WTC11 (cell line): ENCODE data around the gene ANKRD13C. TPM values are rescaled to one million over a fixed set of nuclear protein-coding genes. Genes with fewer than 3 reads are reported as not detected.

Experiments
- ATAC-seq: fragments of 200-7000 bp; cut with Tn5 transposase; 2 replicates; pipeline ENCODE4 v1.10.0; 2021; ENCODE audit warnings: mild to moderate bottlenecking, moderate library complexity
- CTCF ChIA-PET: fragments of 300-600 bp; sonication (Branson Sonifier 250); formaldehyde crosslinking; loops from one replicate; lab custom pipeline; 2021; ENCODE audit warnings: antibody characterized with exemption; lab: Charles Lee
- POLR2A ChIA-PET: fragments of 350-600 bp; sonication (Branson Sonifier 250); formaldehyde crosslinking; loops from one replicate; lab custom pipeline; 2021; ENCODE audit warnings: antibody characterized with exemption; lab: Charles Lee
- DNase-seq: peaks from one replicate; pipeline ENCODE4 v3.0.0; 2021; ENCODE audit warnings: low spot score
- H3K27ac Mint-ChIP-seq: 2 replicates; pipeline ENCODE4 v1.8.0; 2021; ENCODE audit warnings: mixed read lengths
- H3K27me3 Mint-ChIP-seq: 2 replicates; pipeline ENCODE4 v1.8.0; 2021; ENCODE audit warnings: low read depth, mild to moderate bottlenecking, moderate library complexity, mixed read lengths
- H3K36me3 Mint-ChIP-seq: 2 replicates; pipeline ENCODE4 v1.8.0; 2021; ENCODE audit warnings: mixed read lengths
- H3K4me1 Mint-ChIP-seq: 2 replicates; pipeline ENCODE4 v1.8.0; 2022; ENCODE audit warnings: mixed read lengths
- H3K4me3 Mint-ChIP-seq: 2 replicates; pipeline ENCODE4 v1.8.0; 2021; ENCODE audit warnings: mild to moderate bottlenecking, moderate library complexity, mixed read lengths
- H3K9me3 Mint-ChIP-seq: 2 replicates; pipeline ENCODE4 v1.8.0; 2021; ENCODE audit warnings: mixed read lengths
- ATF1 ChIP-seq: sonication (generic); formaldehyde crosslinking; IDR thresholded peaks from 2 replicates; pipeline ENCODE4 v1.8.1; 2023; ENCODE audit warnings: mild to moderate bottlenecking, moderate library complexity, missing genetic modification reagents
- CDX4 ChIP-seq: fragments of 250-450 bp; sonication (Bioruptor Pico); IDR thresholded peaks from 2 replicates; pipeline ENCODE4 v1.9.0; 2021; ENCODE audit warnings: moderate library complexity, mild to moderate bottlenecking, inconsistent platforms, borderline replicate concordance
- GRHL2 ChIP-seq: fragments of 250-450 bp; sonication (Bioruptor Pico); IDR thresholded peaks from 2 replicates; pipeline ENCODE4 v1.8.0; 2022; ENCODE audit warnings: mild to moderate bottlenecking, moderate library complexity; ENCODE audit not compliant: insufficient replicate concordance, severe bottlenecking
- JUN ChIP-seq: sonication (generic); formaldehyde crosslinking; IDR thresholded peaks from 2 replicates; pipeline ENCODE4 v1.8.0; 2023; ENCODE audit warnings: mild to moderate bottlenecking, missing genetic modification reagents
- MYBL2 ChIP-seq: sonication (generic); formaldehyde crosslinking; IDR thresholded peaks from 2 replicates; pipeline ENCODE4 v1.8.1; 2023; ENCODE audit warnings: mild to moderate bottlenecking, moderate library complexity, missing genetic modification reagents
- NFATC4 ChIP-seq: fragments of 250-450 bp; sonication (Bioruptor Pico); IDR thresholded peaks from 2 replicates; pipeline ENCODE4 v1.9.0; 2021; ENCODE audit warnings: mild to moderate bottlenecking
- NR2C2 ChIP-seq: sonication (generic); formaldehyde crosslinking; IDR thresholded peaks from 2 replicates; pipeline ENCODE4 v1.8.0; 2022; ENCODE audit warnings: mild to moderate bottlenecking, missing genetic modification reagents
- PRRX2 ChIP-seq: fragments of 250-450 bp; sonication (Bioruptor Pico); IDR thresholded peaks from 2 replicates; pipeline ENCODE4 v1.8.0; 2021; ENCODE audit warnings: mild to moderate bottlenecking
- RORB ChIP-seq: fragments of 250-450 bp; sonication (Bioruptor Pico); IDR thresholded peaks from 2 replicates; pipeline ENCODE4 v1.9.0; 2021; ENCODE audit warnings: mild to moderate bottlenecking
- SOX15 ChIP-seq: fragments of 250-450 bp; sonication (Bioruptor Pico); IDR thresholded peaks from 2 replicates; pipeline ENCODE4 v1.9.0; 2021; ENCODE audit warnings: mild to moderate bottlenecking
- TEAD1 ChIP-seq: sonication (generic); formaldehyde crosslinking; IDR thresholded peaks from 2 replicates; pipeline ENCODE4 v1.8.0; 2022; ENCODE audit warnings: mild to moderate bottlenecking, missing genetic modification reagents
- ZNF396 ChIP-seq: fragments of 250-450 bp; sonication (Bioruptor Pico); IDR thresholded peaks from 2 replicates; pipeline ENCODE4 v1.8.0; 2021; ENCODE audit warnings: mild to moderate bottlenecking, moderate library complexity, borderline replicate concordance
- ZSCAN18 ChIP-seq: fragments of 250-450 bp; sonication (Bioruptor Pico); IDR thresholded peaks from 2 replicates; pipeline ENCODE4 v2.1.2; 2022; ENCODE audit warnings: mild to moderate bottlenecking, moderate library complexity
- total RNA-seq: library from RNA; stranded (reverse); gene quantifications from 3 replicates; pipeline ENCODE4 v1.2.3, GENCODE V29; 2021
- TF ChIP-seq, protein P1 (sequence below): sonication (generic); formaldehyde crosslinking; IDR thresholded peaks from 2 replicates; pipeline ENCODE4 v1.8.1; 2022; ENCODE audit warnings: missing genetic modification reagents, borderline replicate concordance
- TF ChIP-seq, protein P2 (sequence below): sonication (generic); formaldehyde crosslinking; IDR thresholded peaks from 2 replicates; pipeline ENCODE4 v1.8.0; 2022; ENCODE audit warnings: missing genetic modification reagents
- TF ChIP-seq, protein P3 (sequence below): sonication (generic); formaldehyde crosslinking; IDR thresholded peaks from 2 replicates; pipeline ENCODE4 v1.8.0; 2023; ENCODE audit warnings: mild to moderate bottlenecking, missing genetic modification reagents
- TF ChIP-seq, protein P4 (sequence below): fragments of 250-450 bp; sonication (Bioruptor Pico); IDR thresholded peaks from 2 replicates; pipeline ENCODE4 v1.8.0; 2021; ENCODE audit warnings: mild to moderate bottlenecking
- TF ChIP-seq, protein P5 (sequence below): sonication (generic); formaldehyde crosslinking; conservative IDR thresholded peaks from 2 replicates; pipeline ENCODE4 v1.8.1; 2022; ENCODE audit warnings: mild to moderate bottlenecking, missing genetic modification reagents
- TF ChIP-seq, protein P6 (sequence below): sonication (generic); formaldehyde crosslinking; IDR thresholded peaks from 2 replicates; pipeline ENCODE4 v1.8.0; 2022; ENCODE audit warnings: mild to moderate bottlenecking, missing genetic modification reagents

Gene ANKRD13C
- total RNA-seq, 1 experiment from 2014 or later: 22.5 TPM

DNA sequence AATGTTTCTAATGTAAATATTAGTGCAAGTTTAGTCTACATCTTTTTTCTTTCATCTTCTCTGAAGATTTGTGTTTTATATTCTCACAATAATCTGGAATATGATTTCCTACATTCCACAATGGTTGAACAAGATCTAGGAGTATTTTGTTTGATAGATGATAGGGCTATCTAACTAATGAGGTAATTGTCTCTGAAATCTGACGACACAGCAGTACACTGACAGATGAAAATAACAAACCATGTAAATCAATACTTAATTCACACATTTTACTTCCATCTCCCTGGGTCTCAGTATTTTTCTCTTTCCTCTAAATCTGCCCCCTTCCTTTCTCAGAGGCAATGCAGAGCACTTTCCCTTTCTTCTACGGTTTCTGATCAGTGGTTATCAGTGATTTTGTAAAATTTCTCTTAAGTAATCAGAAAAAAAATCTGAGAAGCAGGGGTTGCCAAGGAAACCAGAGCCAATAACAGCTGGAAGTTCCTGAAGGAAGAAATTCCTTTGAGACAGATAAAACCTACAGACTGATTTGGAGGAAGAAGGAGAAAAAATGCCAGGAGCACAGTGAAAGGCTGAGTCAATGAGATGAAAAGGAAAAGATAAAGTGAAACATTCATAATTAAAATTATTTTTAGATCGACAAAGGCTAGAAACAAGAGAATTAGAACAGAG lies 7.3 kb upstream of the ANKRD13C start:
- no peak for DNase-seq
- Mint-ChIP-seq H3K4me3 (no peak overlapping the region), H3K27ac (peak overlapping the region; percentile 15), H3K4me1 (peaks cover 17% of the 10 kb centered on the region), H3K36me3 (peaks cover 1% of the 10 kb centered on the region; the same call in 1 of the 2 replicates), H3K27me3 (no peaks in the 10 kb centered on the region), H3K9me3 (no peaks in the 10 kb centered on the region)
- TF ChIP-seq, protein P1, sequence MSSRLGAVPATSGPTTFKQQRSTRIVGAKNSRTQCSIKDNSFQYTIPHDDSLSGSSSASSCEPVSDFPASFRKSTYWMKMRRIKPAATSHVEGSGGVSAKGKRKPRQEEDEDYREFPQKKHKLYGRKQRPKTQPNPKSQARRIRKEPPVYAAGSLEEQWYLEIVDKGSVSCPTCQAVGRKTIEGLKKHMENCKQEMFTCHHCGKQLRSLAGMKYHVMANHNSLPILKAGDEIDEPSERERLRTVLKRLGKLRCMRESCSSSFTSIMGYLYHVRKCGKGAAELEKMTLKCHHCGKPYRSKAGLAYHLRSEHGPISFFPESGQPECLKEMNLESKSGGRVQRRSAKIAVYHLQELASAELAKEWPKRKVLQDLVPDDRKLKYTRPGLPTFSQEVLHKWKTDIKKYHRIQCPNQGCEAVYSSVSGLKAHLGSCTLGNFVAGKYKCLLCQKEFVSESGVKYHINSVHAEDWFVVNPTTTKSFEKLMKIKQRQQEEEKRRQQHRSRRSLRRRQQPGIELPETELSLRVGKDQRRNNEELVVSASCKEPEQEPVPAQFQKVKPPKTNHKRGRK: no peak
- TF ChIP-seq ATF1 (CRISPR knock-in tag) (no peak), ZNF396 (no peak), NFATC4 (CRISPR knock-in tag) (no peak), ZSCAN18 (no peak), JUN (CRISPR knock-in tag) (no peak), CDX4 (no peak), RORB (CRISPR knock-in tag) (no peak), MYBL2 (no peak), TEAD1 (CRISPR knock-in tag) (no peak), GRHL2 (CRISPR knock-in tag) (no peak), PRRX2 (CRISPR knock-in tag) (no peak), SOX15 (CRISPR knock-in tag) (no peak), NR2C2 (CRISPR knock-in tag) (no peak)
- TF ChIP-seq, protein P2, sequence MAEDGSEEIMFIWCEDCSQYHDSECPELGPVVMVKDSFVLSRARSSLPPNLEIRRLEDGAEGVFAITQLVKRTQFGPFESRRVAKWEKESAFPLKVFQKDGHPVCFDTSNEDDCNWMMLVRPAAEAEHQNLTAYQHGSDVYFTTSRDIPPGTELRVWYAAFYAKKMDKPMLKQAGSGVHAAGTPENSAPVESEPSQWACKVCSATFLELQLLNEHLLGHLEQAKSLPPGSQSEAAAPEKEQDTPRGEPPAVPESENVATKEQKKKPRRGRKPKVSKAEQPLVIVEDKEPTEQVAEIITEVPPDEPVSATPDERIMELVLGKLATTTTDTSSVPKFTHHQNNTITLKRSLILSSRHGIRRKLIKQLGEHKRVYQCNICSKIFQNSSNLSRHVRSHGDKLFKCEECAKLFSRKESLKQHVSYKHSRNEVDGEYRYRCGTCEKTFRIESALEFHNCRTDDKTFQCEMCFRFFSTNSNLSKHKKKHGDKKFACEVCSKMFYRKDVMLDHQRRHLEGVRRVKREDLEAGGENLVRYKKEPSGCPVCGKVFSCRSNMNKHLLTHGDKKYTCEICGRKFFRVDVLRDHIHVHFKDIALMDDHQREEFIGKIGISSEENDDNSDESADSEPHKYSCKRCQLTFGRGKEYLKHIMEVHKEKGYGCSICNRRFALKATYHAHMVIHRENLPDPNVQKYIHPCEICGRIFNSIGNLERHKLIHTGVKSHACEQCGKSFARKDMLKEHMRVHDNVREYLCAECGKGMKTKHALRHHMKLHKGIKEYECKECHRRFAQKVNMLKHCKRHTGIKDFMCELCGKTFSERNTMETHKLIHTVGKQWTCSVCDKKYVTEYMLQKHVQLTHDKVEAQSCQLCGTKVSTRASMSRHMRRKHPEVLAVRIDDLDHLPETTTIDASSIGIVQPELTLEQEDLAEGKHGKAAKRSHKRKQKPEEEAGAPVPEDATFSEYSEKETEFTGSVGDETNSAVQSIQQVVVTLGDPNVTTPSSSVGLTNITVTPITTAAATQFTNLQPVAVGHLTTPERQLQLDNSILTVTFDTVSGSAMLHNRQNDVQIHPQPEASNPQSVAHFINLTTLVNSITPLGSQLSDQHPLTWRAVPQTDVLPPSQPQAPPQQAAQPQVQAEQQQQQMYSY: no peak
- TF ChIP-seq, protein P3, sequence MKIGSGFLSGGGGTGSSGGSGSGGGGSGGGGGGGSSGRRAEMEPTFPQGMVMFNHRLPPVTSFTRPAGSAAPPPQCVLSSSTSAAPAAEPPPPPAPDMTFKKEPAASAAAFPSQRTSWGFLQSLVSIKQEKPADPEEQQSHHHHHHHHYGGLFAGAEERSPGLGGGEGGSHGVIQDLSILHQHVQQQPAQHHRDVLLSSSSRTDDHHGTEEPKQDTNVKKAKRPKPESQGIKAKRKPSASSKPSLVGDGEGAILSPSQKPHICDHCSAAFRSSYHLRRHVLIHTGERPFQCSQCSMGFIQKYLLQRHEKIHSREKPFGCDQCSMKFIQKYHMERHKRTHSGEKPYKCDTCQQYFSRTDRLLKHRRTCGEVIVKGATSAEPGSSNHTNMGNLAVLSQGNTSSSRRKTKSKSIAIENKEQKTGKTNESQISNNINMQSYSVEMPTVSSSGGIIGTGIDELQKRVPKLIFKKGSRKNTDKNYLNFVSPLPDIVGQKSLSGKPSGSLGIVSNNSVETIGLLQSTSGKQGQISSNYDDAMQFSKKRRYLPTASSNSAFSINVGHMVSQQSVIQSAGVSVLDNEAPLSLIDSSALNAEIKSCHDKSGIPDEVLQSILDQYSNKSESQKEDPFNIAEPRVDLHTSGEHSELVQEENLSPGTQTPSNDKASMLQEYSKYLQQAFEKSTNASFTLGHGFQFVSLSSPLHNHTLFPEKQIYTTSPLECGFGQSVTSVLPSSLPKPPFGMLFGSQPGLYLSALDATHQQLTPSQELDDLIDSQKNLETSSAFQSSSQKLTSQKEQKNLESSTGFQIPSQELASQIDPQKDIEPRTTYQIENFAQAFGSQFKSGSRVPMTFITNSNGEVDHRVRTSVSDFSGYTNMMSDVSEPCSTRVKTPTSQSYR: no peak
- TF ChIP-seq, protein P4, sequence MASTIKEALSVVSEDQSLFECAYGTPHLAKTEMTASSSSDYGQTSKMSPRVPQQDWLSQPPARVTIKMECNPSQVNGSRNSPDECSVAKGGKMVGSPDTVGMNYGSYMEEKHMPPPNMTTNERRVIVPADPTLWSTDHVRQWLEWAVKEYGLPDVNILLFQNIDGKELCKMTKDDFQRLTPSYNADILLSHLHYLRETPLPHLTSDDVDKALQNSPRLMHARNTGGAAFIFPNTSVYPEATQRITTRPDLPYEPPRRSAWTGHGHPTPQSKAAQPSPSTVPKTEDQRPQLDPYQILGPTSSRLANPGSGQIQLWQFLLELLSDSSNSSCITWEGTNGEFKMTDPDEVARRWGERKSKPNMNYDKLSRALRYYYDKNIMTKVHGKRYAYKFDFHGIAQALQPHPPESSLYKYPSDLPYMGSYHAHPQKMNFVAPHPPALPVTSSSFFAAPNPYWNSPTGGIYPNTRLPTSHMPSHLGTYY (CRISPR knock-in tag): no peak
- TF ChIP-seq, protein P5, sequence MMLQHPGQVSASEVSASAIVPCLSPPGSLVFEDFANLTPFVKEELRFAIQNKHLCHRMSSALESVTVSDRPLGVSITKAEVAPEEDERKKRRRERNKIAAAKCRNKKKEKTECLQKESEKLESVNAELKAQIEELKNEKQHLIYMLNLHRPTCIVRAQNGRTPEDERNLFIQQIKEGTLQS (CRISPR knock-in tag): no peak
- TF ChIP-seq, protein P6, sequence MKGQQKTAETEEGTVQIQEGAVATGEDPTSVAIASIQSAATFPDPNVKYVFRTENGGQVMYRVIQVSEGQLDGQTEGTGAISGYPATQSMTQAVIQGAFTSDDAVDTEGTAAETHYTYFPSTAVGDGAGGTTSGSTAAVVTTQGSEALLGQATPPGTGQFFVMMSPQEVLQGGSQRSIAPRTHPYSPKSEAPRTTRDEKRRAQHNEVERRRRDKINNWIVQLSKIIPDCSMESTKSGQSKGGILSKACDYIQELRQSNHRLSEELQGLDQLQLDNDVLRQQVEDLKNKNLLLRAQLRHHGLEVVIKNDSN (CRISPR knock-in tag): no peak
- ATAC-seq: no peak
- ChIA-PET CTCF (no interaction called here), POLR2A (no interaction called here)
